GM19395 (cell line): ENCODE data around the gene CELF2.
A peak's percentile ranks its signal among the peaks of the same experiment; 100 is the strongest.

ENCODE experiments used
- ATAC-seq: cut with Tn5 transposase; IDR thresholded peaks from one replicate; pipeline ENCODE4 v1.9.1; 2021; ENCODE audit warnings: mild to moderate bottlenecking, moderate library complexity; ENCODE audit not compliant: unreplicated experiment

CELF2 gene

DNA sequence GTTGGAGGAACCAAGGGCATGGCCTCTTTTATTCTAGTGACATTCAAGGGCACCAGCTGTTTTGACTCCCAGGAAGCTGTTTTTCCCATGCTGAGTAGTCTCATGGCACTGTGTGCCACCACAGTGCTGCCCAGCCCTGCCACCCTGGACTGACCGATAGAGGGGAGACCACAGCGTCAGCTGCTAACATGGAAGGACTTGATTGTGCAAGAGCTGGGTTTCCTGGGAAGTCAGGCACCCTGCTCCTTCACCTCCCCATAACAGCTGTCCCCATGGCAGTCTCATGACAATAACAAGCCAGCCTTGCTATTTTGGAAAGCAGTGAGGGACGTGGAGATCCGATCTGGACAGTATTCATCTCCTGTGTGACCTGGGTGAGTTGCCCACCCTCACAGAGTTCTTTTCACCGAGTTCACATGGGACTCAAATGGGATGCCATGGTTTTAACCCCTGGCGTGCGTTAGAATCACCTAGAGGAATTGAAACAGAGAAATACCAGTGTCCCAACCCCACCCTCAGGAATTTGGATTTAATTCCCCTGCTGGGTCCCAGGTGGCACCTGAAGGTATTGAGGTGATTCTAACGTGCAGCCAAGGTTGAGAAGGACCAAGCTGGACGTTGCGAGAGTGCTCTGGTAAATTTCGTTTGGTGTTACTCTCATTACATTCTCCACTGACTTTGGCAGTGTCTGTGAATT is 174.8 kb downstream of the CELF2 start:
- no peak for ATAC-seq

DNA sequence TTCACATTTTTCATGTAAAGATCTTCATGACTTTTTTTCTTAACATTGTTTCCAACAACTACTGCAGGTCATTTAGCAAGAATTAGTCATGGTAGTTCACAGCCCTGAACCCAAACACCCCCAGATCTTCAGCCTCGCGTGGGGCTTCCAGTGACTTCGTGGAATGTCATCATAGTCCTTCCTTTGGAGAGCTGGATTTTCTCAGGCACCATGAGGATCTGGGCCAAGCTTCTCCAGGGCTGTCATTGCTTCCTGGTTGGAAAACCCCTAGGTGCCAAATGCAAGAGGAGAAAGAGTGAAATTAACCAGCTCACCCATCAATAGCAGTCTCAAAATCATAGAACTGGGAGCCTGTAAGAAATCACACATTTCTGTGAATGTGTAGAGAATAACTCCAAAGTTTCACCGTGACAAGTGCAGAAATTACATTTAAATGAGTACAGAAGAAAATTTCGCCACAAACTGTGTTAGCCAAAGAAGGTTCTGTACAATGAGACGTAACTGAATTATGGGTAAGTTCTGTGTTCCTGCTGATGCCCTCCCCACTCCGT is 175.4 kb downstream of the CELF2 start:
- no peak for ATAC-seq

DNA sequence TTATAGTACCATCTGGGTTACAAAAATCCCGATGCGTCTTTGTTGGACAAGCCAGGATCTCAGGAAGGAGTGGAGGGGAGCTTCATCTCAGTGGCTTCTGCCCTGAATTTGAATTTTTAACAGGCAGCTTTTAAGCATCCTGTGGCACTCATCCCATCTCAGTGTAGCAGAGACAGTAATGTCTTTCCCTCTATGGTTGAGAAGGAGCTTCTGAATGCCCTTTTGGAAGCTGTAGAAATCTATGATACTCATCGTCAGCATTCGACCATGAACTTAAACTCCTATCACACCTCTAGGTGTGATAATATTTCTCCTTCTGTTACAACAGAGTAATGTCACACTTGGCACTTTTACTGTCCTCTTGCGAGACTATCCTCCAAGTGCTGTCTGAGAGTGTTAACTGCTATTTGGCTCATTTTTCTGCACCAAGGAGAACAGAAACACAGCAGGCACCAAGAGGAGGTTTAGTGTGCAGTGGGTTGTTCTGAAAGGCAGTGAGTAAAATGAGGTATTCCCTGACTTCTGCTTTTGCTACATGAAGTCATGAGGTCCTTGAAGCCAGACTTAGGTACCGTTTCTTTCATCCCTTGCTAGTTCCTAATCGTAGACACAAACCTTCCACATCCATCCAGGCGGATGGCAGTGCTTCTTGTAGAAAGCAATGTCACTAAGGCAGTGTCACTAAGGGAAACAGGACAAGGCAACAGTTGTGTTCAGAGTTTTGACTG is 177.4 kb downstream of the CELF2 start:
- ATAC-seq = no peak

DNA sequence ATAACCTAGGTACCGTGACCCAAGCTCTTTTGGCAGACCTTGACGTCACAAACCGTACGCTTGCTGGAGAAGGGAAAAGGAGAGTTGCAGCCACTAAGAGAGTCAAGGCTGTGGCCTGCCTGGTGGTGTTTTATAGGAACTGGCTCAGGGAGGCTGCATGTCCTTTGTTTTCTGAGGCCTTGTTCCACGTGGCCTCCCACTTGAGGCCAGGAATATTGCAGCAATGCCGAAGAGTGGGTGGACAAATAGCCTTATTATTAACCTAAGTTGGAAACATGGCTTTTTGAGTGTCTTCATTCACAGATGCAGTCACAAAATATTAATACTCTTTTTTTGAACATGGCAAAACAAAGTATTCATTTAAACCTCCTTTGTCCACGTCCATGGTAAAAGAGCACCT is 178.0 kb downstream of the CELF2 start:
- ATAC-seq = no peak

DNA sequence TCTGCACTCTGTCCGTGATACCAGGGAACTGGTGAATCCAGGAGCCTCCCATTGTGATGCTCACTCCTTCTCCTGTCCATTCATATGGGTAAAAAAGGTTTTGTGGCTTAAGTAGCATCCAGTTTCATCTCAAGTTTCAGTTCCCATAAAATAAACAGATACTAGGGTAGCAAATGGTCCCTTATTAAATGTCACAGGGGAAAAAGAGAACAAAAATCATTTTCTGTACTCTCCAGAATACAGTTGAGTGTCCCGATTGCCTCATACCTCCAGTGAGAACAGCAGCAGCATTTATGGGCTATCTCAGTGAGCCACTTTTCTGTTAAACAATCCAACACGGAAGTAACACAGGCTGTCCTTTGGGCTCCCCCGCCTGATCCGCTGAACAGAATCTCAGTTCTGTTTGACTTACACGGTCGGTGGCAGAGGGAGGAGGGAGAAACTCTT is 179.6 kb downstream of the CELF2 start:
- peak; percentile 83 for ATAC-seq

DNA sequence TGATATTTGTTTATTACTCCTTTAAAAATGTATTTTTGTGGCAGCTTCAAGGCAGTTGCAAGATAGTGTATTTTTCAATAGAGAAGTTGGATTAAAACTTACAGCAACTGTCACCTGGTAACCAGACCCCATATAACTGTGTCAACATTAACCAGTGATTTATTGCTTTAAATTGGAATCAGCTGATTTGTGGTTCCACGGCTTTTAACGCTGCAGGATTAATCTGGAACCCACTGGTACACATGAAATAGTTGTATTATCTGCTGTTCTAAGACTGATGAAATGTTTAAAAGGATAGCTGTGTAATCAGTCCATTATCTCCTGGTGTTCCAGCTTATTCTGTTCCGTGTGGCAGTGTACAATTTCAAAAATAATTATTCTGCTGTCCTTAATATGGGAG is 180.2 kb downstream of the CELF2 start:
- no peak for ATAC-seq

DNA sequence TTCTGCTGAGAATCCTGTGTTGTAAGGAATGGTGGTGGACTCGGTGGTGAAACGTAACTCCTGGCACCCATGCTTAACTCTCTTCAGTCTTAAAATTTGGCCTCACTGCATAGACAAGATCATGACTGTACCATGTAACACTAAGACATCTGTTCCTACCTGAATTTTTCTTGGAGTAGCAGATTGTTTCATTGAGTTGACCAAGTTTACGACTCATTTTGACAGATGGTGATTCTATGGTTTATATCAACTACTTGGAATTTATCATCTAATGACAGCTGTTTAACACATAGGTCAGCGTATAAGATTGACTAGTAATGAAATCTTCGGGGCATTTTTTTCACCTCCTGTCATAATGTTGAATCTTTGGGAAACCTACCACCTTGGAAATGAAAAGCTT is 184.2 kb downstream of the CELF2 start:
- ATAC-seq = no peak

DNA sequence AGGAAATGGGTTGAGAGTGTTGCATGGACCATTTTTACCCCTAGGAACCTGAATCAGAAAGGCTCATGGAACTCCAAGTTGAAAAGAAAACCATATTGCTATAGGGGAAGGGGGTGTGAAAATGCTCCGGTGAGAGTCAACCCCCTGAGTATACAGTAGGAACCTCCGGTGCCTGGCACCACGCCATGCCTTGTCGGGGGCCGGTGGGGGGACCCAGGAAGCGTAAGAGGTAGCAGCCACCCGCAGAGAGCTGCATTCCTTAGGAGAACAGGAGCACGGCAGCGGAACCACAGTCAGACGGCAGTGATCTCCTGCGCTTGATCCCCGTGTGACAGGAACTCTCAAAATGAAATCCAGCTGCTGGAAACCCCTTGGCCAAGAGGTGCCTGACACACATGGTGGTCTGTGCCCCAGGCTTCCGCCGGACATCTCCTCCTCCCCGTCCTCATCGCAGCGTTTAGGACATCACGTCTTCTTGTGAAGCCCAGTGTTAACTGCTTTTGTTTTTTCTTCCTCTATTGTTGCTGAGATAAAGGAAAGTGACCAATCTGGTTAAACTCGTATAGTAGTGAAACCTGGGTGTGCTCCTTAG is 186.8 kb downstream of the CELF2 start:
- ATAC-seq = no peak

DNA sequence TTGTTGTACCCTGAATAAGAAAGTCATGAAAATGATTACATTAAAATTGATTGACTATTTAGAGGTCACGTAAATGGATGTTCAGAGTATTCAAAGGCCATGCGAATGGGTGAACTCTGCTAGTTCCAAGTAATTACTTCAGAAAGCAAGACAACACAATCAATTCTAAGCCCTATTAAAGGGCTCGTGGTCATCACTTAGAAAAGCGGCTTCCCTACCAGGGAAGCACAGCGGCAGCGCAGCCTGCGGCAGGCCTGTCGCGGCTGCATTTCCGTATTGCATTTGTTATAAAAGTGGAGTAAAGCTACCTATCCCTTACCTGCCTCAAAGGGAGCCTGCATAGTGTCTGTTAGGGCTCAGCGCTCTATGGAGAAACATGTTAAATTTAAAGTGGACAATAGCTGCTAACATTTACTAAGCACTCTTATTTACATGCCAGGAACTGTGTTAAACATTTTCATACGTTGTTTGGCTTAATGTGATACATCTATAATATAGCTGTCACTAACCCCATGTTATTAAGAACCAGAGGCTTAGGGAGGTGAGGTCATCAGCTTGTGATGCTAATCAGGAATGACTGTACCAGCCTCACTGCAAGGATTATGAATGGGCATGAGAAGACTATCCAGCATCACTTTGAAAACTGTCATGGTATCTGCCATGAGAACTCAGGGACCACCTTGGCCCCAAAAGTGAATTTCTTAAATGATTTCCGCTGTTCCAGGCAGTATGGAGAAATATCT is 187.5 kb downstream of the CELF2 start:
- ATAC-seq = no peak

DNA sequence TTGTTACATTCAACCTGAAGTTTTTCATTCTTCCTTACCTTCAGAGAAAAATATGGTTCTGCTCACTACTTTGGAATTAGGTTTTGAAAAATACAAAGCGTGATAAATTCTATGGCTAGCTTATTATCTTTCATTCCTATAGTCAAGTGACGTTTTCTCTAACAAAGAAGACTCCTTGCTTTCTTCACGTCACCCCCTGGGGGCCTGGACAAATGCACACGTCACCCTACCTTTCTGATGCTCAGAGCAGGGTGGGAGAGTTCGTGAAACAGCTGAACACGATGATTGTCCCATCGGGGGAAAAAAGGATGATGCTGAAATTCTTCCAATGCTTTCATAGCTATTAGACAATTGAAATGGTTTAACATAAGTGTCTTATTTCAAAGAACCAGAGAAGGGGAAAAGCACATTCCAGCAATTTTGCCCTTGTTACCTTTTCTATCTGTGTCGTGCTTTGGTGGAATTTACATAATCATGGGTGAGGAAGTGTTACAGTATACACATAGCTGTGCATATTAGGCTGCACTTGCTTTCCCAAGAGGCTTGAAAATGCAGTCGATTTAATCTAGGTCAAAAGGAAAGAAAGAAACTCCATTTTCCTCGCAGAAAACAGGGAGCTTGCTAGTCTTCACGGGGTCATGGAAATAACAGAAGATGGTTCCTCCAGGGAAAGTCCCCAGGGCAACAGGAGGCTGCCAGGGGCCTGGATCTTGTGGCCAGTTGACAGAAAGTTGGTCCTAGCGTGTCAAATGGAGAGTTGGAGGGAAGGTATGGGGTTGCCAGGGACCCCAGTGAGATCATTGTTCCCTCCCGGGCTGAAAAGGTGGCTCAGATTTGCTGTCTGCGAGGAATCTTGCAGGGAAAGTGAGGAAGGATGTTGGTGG is 189.2 kb downstream of the CELF2 start:
- no peak for ATAC-seq

DNA sequence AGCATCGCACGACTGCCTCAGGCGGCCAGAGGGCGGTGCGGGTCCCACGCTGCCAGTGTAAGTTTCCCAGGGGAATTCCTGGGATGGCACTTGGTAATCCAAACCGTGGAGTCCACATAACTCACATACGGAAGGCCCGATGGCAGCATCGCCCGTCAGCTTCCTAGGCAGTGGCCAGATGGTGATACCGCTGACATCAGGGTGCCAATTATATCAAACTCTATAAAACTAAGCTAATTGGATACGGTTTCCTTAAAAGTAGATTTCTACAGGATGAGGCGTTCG is 189.8 kb downstream of the CELF2 start:
- ATAC-seq = no peak

DNA sequence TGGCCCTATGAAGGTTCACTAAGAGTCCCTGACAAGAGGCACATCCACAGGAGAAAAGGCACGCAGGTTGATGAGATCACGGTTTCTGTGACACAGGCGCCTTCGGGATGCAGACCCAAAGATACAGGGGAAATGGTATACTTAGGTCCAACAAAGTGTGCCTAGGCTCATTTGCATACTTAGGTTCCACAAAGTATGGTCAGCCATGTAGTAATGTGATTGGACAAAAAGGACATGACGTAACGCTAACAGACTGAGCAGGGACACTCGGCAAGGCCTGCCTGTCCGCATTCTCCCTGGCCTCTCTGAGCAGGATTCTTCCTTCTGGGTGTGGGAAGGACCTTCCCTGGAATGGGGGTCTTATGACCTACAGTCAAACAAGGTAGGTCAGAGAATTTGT is 190.6 kb downstream of the CELF2 start:
- ATAC-seq = no peak

DNA sequence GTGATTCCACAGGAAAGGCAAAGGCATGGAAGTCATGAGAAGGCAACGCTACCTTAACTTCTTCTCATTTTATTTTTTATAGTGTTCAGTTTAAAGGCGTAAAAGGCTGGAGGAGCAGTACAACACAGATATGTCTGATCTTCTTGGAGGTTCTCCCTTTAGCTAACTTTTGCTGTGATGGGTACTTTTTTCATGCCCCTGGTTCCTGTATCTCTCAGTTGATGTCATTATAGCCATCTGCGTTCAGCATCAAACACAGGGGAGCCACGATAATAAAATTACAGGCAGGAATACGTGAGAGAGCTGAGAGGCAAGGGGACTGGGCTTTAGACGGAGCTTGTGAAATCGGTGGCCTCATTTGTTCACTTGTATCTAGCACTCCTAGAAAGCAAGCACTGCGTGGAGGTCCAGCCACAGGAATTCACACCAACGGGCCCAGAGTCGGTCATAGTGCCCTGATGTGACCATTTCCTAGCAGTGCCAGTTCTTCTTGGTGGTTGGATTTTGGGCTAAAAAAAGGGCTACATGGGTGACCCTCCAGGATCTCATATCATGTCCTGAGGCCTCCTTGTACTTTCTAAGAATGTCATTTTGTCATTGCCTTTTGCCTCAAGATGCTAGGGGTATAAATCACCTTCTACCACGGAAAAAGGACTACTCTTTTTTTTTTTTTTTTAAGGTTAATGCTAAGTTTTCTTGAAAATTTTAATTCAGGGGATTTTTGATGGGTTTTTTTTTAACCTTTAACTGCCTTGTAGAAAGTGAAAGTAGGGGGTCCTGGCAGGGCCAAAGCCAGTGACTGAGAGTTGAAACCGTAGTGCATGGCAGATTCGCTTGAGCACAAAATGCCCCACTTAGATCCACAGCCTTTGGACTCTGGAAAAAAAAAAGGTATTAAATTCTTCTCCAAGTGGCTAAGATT is 191.5 kb downstream of the CELF2 start:
- peak; percentile 63 for ATAC-seq

DNA sequence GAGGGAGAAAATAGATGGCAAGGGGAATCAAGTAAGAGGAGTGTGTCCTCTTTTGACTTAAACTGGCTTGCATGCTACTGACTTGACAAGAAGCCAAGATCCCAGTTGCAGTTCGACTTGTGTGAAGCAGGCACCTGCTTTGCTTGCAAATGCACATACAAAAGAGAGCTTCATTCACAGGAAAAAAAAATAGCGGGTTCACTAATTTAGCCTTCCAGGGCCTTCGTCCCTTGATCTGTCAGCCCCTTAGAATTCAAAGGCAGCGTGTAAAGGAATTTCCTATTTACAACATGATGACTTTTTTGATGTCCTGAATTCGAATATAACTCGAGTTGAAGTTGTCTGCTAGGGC is 192.1 kb downstream of the CELF2 start:
- peak; percentile 33 for ATAC-seq

DNA sequence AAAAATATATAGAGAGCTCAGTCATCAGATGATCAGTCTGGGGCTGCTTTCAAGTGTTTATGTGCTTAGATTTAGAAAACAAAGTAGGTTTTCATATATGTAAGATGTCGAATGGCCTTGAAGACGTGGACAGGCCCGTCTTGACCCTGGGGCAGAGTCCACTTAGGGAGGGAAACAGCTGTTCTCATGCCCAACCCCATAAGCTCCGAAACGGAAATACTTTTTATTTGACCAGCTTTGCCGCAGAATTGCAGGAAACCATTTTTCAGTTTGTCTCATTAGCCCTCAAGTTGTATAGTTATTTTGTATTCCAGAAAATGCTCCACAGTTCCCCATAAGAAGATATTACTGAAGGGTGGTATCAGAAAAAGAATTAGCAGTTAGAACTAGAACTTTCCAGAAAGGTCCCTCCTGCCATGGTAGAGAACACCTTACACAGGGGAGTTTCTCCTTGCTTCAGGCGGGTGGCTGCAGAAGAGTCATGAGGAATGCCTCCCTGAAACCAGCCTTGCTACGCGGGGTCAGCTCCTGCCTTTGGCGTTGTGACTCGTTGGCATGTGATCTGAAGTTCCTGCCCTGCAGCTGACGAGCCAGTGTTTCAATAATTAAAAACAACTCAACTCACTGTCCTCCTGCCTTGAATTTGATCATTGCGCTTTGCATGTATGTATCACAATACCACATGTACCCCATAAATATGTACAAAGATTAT is 192.7 kb downstream of the CELF2 start:
- ATAC-seq = no peak

DNA sequence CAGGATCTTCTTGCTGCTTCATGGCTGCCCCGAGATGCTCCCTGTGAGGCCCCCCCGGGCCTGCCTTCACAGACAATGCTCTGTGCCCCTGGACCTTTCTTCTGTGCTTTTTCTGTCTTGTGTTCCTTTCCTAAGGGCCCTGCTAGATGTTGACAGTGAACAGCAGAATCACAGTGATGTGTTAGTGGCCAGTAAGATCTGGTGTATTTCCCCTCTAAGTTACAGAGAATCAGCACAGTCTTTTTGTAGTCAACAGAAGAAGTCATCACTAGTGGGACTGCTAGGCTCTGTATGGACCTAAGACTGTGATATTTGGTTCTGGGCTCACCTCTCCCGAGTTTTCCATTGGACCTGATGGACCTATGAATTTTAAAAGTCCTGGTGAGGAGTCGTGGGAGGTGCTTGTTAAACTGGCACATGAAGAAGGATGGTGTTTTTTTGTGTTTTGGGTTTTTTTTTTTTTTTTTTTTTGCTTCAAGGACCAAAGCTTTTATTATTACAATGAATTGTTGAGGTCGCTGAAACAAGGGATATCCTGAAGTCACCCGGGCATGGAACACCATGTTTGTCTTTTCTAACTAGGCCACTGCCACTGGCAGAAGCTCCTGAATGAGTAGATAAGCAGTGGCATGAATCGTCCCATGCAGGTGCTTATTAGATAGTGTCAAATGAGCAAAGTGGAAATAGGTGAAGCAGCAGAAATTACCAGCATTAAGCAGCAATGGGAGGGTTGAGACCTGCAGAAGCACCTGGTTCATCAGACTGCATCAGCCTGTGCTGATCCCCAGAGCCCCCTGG is 194.8 kb downstream of the CELF2 start:
- ATAC-seq = no peak

DNA sequence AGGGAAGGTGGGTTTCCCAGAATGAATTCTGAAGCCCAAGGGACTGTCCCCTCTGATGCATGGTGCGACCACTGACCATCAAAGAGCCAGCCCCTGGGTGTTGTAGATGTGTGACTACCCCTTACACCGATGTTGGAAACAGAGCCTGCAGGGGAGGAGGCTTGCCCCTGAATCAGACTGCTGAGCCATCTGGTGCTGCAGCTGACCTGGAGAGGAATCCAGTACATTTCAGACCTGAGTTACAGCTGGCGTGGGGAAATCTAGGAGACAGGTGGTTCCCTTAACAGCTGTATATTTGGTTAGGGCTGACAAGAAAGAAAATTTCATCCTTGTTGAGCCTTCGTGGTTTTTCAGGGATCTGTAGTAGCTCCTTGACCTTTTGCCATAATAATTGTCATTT is 195.5 kb downstream of the CELF2 start:
- ATAC-seq = no peak

DNA sequence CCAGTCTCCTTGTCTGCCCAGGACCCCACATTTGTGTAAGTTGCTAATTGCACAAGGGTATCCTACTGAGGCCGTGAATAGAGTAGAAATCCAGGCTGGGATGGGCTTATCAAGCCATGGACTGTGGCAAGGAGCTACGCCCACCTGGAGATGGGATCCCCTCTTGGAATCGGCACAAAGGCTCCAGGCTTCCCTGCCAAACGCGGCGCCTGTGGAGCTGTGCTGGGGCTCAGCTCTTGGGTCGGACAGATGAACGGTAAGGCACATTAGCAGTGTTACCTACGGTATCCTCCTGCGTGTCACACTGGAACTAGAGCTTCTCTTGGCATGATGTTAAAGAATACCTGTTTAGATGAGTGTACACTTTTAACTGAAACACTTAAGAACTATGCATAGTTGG is 196.7 kb downstream of the CELF2 start:
- no peak for ATAC-seq
